NCI-H2107 (cell line): ENCODE data around the gene ORAI2.
A peak's percentile ranks its signal among the peaks of the same experiment; 100 is the strongest.
"Not testable (repeated sequence)": the region's sequence is repeated elsewhere in the genome, so short reads cannot be mapped to it uniquely, and the experiment has no call there.

Experiments
- DNase-seq: peaks from one replicate; lab custom pipeline; 2025; lab: John Stamatoyannopoulos, UW

ORAI2 gene

DNA sequence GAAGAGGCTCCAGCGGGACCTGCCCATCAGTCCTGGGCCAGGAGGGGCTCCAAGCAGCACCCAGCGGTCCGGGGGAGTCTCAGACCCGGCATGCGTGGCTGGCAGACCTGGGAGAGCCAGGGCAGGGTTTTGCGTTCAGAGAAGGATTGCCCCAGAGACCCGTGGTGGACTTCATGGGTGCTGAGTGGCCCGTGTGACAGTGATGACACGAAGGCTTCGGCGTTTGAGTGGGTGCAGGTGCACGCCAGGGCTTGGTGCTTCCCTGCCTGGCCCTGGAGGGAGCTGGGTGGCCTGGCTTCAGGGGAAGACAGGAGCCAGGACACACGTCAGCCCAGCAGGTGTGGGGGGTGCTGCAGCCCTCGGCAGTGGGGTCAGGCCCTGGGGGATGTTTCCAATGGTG, 13.9 kb downstream of the ORAI2 start:
- DNase-seq, result no peak

GRCh38 chr7:102449136-102449535, 15.8 kb downstream of the ORAI2 start:
- no peak for DNase-seq

DNA sequence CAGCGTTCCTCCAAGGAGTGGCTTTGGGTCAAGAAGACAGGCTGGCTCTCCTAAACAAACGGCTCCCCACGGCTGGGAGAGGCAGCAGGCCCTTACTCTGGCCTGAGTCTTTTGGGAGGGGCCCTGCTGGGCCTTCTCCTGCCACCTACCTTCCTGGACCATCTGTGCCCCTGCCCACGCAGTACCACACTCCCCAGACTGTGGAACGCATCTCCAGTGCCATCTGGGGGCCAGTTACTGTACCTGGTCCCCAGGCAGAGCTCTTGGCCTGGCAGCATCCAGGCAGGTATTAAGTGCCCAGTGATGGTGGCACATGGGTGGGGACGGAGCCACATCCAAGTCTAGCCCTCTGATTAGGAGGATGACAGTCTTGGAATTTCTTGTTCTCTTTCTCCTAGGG, 16.9 kb downstream of the ORAI2 start:
- DNase-seq, result no peak

GRCh38 chr7:102451371-102452054, 18.1 kb downstream of the ORAI2 start:
- no peak for DNase-seq

GRCh38 chr7:102452451-102452850, 19.1 kb downstream of the ORAI2 start:
- no peak for DNase-seq

DNA sequence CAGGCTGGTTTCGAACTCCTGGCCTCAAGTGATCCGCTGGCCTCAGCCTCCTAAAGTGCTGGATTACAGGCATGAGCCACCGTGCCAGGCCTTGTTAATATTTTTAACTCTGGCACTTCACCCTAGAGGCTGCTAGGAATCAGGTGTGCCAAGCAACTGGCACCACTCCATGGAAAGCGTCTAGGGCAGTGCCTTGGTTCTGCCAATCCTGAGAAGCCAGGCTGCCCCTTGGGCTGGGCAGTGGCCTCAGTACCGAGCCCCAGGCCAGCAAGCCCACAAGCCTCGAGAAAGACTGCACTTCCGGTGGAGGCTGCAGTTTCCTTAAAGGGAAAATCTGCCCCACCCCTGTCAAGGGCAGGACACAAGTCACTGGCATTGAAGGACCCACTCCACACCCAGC, 19.9 kb downstream of the ORAI2 start:
- no peak for DNase-seq

DNA sequence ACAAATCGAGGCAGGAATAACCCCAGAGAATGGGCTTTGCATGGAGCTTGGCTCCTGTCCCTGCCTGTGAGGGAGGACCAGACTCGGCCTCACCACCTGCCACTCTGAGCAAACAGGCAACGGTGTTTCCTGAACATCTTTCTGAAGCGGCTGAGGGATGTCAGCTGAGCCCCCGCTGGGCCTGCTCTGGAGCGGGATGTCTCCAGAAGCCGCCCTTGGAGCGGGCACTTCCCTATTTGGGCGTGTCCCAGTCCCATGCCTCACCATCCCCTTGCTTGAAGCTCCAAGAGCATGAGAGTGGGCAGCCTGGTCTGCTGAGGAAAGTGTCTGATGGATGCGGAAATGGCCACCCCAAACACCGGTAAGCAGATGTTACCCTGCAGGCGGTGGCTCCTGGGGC, 21.1 kb downstream of the ORAI2 start:
- no peak for DNase-seq

- DNase-seq, result not testable (repeated sequence)
Observed at GRCh38 chr7:102454932-102455331, 21.6 kb downstream of the ORAI2 start.

DNA sequence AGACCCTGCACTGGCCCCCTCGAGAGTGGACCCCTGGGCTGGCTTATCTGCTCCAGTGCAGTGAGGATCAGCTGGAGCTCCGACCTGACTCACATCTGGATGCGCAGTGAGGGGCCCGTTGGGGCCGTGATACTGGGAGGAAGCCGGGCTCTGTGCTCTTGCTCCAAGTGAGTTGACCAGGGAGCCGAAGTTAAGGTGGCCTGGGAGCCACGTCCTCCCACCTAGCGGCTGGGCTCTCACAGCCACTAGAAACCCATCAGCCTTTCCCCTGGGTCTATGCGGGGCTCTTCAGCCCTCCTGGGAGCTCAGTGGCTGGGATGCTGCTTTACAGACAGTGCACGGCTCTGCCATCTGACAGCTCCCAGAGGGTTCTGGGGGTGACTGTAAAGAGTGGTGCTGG, 22.2 kb downstream of the ORAI2 start:
- DNase-seq, result no peak

GRCh38 chr7:102456327-102456726, 23.0 kb downstream of the ORAI2 start:
- no peak for DNase-seq

GRCh38 chr7:102457352-102457924, 24.1 kb downstream of the ORAI2 start:
- DNase-seq, result no peak

DNA sequence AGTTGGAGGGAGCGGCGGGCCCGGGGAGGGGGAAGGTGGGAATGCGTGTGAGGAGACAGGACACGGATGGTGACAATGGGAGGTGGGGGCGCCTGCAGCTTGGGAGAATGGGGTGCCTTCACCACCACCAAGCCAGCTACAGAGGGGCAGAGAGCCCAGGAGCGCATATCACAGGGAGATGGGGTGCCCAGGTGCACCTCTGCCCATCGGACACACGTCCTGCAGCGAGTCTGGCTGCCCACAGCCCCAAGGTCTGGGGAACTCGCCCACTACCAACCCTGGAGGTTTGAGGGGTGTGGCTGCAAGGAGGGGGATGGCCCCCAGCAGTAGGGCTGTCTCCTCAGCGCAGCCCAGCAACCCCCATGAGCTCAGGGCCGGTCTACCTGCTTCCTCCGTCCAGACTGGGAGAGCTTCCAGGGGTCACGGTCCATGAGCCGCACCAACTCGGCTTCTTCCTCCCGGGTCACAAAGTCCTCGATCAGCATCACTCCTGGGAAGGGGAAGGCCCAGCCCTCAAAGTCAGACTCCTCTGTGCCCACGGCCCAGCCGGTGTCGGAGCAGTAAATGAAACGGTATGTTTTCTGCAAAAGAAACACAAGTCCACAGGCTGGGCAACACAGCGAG, 26.0 kb downstream of the ORAI2 start:
- DNase-seq, result no peak

GRCh38 chr7:102460467-102460866, 27.1 kb downstream of the ORAI2 start:
- DNase-seq, result no peak

GRCh38 chr7:102463841-102464576, 30.6 kb downstream of the ORAI2 start:
- DNase-seq, result no peak

DNA sequence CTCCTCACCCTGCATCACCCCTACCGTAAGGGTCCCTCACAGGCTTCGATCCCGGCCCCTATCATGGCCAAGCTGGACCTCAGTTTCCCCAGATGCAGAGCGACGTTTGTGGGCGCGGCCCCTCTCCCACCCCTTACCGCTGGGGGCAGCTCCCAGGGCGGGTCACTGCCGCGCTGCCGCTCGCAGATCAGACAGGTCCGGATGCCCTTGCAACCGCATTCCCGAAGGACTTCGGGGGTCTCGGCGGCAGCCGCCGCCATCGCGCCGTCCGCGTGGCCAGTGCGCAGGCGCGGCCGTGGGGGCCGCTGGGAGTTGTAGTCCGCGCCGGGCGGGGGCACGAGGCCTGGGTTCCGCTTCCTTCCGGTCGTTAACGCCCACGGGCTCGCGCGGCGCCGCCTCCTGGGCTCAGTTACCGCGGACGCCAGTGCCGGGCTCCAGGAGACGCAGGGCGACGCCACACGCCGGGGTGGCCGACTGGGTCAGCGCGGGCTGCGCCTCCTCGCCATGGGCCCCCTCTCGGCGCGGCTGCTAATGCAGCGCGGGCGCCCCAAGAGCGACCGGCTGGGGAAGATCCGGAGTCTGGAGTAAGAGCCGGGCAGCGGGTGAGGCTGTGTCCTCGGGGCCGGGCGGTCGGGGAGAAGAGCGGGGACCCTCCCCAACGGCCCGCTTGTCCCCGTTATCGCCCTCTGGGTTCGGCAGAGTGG, 31.4 kb downstream of the ORAI2 start, which contains the start of the genes ALKBH4 and LRWD1:
Gene ALKBH4, minus strand, starts transcription at position 287 of the 704 bp plus-strand sequence. Its CDS starts 27 bp downstream, at position 260.
Gene LRWD1, plus strand, starts transcription at position 408 of the 704 bp plus-strand sequence. Its CDS starts 97 bp downstream, at position 505.
- DNase-seq, result peak; percentile 88

DNA sequence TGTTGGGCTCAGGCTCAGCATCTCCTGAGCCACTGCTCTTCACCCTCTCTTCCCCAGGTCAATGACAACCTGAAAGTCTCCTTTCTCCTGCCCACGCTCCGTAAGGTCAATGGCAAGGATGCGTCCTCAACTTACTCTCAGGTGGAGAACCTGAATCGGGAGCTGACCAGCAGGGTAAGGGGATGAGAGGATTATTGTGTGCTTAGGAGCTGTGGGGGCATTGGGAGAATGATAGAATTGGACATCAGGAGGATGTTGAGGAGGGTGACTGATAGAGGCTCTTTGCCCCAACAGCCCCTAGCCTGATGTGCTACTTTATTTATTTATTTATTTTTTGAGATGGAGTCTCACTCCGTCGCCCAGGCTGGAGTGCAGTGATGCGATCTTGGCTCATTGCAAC, 32.7 kb downstream of the ORAI2 start:
- DNase-seq, result no peak

DNA sequence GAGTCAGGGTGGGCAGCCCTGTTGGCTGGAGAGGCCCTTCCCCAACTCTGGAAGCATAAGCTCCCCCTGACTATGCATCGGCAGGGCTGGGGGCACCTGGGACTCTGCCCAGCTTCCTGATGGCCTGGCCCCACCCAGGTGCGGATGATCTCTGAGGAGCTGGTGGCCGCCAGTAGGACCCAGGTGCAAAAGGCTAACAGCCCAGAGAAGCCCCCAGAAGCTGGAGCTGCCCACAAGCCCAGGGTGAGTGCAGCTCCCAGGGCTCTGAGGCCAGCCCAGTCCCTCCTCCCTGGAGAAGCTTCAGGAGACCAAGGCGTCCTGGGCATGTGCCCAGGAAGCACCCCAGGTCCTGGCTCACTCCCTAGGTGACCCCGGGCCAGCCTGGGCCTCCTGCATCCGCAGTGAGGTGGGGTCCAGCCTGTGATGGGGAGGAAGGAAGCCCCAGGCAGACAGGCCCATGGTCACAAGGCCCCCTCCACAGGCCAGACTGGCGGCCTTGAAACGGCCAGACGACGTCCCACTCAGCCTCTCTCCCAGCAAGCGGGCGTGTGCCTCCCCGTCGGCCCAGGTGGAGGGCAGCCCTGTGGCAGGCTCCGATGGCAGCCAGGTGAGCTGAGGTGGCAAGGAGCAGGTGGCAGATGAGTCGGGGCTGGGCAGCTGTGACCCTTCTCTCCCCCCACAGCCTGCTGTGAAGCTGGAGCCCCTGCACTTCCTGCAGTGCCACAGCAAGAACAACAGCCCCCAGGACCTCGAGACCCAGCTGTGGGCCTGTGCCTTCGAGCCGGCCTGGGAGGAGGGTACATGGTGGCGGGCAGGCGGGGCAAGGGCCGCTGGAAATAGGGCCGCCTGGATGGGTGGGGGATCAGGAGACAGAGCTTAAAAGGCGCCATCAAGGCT, 34.5 kb downstream of the ORAI2 start:
- no peak for DNase-seq

DNA sequence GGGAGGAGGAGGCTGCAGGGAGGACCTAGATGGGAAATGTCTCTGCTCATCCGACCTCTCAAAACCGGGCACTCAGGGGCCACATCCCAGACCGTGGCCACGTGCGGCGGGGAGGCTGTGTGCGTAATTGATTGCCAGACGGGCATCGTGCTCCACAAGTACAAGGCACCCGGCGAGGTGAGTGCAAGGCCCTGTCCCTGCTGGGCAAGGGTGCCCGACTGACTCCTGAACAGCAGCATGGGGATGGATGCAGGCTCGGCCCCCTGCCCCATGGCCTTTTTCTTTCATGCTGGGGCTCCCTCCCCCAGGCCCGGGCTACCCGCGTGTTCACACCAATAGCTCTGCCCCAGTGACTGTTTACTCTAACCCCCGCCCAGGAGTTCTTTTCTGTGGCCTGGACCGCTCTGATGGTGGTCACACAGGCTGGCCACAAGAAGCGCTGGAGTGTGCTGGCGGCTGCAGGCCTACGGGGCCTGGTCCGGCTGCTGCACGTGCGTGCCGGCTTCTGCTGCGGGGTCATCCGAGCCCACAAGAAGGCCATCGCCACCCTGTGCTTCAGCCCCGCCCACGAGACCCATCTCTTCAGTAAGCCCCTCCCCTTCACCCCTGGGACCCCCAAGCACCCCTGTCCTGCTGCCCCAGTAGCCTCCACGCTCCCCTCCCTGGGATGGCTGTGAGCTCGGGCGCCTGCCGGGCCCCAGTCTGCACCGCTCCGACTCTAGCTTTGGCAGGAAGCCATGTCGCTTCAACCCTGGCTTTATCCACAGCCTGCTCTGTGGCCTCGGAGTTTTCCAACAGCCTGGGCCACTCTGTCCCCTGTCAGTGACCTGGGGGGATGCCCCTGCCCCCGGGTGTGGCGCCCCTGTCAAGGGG, 35.3 kb downstream of the ORAI2 start:
- no peak for DNase-seq

- DNase-seq, result no peak
Observed at GRCh38 chr7:102469351-102469971, 36.1 kb downstream of the ORAI2 start.
